Measurements from ENCODE around the gene RRAS.
A peak's percentile ranks its signal among the peaks of the same experiment; 100 is the strongest.

RRAS gene

DNA sequence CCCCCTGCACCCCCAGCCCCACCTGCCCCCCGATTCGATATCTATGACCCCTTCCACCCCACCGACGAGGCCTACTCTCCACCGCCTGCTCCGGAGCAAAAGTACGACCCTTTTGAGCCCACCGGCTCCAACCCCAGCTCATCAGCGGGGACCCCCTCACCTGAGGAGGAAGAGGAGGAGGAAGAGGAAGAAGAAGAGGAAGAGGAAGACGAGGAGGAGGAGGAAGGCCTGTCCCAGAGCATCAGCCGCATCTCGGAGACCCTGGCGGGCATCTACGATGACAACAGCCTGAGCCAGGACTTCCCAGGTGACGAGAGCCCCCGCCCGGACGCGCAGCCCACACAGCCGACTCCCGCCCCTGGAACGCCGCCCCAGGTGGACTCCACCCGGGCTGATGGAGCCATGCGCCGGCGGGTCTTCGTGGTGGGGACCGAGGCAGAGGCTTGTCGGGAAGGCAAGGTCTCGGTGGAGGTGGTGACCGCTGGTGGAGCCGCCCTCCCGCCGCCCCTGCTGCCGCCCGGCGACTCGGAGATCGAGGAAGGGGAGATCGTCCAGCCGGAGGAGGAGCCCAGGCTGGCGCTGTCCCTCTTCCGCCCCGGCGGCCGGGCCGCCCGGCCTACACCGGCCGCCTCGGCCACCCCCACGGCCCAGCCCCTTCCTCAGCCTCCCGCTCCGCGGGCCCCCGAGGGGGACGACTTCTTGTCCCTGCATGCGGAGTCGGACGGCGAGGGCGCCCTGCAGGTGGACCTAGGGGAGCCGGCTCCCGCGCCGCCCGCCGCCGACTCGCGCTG is 11.3 kb upstream of the RRAS start:
- TF ChIP-seq, protein P1, sequence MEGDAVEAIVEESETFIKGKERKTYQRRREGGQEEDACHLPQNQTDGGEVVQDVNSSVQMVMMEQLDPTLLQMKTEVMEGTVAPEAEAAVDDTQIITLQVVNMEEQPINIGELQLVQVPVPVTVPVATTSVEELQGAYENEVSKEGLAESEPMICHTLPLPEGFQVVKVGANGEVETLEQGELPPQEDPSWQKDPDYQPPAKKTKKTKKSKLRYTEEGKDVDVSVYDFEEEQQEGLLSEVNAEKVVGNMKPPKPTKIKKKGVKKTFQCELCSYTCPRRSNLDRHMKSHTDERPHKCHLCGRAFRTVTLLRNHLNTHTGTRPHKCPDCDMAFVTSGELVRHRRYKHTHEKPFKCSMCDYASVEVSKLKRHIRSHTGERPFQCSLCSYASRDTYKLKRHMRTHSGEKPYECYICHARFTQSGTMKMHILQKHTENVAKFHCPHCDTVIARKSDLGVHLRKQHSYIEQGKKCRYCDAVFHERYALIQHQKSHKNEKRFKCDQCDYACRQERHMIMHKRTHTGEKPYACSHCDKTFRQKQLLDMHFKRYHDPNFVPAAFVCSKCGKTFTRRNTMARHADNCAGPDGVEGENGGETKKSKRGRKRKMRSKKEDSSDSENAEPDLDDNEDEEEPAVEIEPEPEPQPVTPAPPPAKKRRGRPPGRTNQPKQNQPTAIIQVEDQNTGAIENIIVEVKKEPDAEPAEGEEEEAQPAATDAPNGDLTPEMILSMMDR (IDR thresholded peaks at IDR 0.05; ENCODE audit: control insufficient read depth, insufficient read depth, low read depth, low read length, missing control alignments): no peak
- no peak for DNase-seq (ENCODE audit: low read depth)
- H3K4me3 ChIP-seq (ENCODE audit: control insufficient read depth, low read depth, low read length): no peak overlapping the region

DNA sequence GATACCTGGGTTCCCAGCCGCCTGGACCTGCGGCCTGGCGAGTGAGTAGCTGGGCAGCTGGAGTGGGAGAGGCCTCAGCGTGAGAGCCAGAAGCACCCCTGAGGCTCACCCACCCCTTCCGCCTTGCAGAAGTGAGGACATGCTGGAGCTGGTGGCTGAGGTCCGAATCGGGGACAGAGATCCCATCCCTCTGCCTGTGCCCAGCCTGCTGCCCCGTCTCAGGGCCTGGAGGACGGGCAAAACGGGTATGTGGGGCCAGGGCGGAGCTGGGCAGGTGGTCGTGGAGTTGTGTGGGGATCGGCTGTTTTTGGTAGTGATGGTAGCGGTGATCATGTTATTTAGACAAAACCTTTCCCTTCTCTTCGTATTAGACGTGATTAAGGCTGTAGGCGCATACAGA is 6.6 kb upstream of the RRAS start:
- no peak overlapping the region for H3K4me3 ChIP-seq (ENCODE audit: control insufficient read depth, low read depth, low read length)
- no peak for DNase-seq (ENCODE audit: low read depth)
- TF ChIP-seq, protein P1 (IDR thresholded peaks at IDR 0.05; ENCODE audit: control insufficient read depth, insufficient read depth, low read depth, low read length, missing control alignments): no peak

DNA sequence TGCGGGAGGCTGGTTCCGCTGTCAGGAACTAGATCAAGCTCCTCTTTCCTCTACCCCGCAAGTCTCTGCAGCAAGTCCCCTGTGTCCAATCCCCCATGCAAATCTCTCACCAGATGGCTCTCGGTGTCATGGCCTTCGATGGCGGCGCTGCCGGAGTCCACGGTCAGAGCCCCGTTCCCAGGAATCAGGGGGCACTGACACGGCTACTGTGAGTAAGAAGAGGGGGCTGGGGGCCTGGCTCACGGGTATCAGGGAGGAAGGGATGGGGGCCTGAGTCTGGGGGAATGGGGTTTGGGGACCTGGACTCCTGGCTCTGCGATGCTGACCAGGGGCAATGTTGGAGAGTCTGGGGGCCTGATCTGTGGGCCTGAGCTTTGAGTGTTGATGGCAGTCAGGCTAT is 6.1 kb upstream of the RRAS start:
- TF ChIP-seq, protein P1 (IDR thresholded peaks at IDR 0.05; ENCODE audit: control insufficient read depth, insufficient read depth, low read depth, low read length, missing control alignments): no peak
- DNase-seq (ENCODE audit: low read depth): no peak
- H3K4me3 ChIP-seq (ENCODE audit: control insufficient read depth, low read depth, low read length): no peak overlapping the region

DNA sequence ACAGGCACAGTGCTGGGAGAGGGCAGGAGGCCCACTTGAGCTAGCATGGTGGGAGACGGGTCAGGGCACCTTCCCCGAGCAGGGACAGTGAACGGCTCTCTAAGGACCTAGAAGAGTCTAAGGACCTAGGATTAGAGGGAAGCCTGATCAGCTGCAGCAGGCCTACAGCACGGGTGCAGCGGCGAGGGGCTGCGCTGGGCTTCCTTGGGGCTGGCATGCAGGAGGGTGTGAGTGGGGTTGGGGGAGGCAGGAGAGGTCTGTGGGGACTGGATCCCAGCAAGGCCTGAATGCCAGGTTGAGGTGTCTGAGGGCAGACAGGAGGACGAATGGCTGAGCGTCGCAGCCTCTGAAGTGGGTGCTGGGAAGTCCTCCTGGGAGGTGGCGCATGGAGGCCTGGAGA is 5.6 kb upstream of the RRAS start:
- DNase-seq (ENCODE audit: low read depth): no peak
- no peak overlapping the region for H3K4me3 ChIP-seq (ENCODE audit: control insufficient read depth, low read depth, low read length)
- TF ChIP-seq, protein P1 (IDR thresholded peaks at IDR 0.05; ENCODE audit: control insufficient read depth, insufficient read depth, low read depth, low read length, missing control alignments): no peak

DNA sequence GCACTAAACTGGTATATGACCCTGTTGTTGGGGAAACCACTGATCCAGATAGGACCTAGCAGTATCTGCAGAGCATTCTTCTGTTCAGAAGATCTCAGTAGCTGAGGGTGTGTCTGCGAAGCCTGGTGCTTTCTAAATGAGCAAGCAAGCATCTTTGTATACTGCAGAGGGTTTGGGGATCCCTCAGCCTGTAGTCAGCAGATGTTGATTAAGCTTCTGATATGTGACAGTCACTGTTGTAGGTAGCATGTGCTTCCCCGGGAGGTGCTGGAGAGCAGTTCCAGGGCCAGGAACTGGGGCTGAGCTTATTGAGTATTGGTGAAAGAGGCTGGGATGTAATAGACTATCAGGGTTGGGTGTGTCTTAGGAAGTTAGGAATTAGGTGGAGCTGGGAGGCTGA is 3.5 kb upstream of the RRAS start:
- TF ChIP-seq, protein P1 (IDR thresholded peaks at IDR 0.05; ENCODE audit: control insufficient read depth, insufficient read depth, low read depth, low read length, missing control alignments): no peak
- H3K4me3 ChIP-seq (ENCODE audit: control insufficient read depth, low read depth, low read length): no peak overlapping the region
- no peak for DNase-seq (ENCODE audit: low read depth)

DNA sequence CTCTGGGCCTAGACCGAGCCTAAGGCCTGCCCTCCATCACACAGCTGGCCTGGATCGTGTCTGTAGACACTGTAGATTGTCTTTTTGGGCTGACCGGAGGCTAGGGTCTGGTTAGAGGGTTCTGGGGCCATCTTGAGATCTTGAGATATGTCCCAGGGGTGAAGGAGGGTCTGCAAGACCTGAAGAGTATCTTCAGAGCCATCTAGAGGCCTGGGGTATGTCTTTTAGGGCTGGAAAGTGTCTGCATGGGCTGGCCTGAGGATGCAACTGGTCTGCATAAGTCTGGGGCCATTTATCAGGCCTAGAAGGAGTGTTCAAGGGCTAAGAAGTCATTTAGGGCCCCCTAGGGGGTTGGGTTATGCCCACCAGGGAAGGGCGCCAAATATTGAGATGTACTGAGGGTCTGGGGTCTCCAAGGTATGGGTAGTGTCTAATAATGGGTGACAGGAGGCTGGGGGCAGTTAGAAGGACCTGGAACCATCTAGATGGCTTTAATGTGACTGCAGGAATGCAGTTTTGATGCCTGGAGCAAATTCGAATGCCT is 2.6 kb upstream of the RRAS start:
- DNase-seq (ENCODE audit: low read depth): no peak
- H3K4me3 ChIP-seq (ENCODE audit: control insufficient read depth, low read depth, low read length): peak overlapping the region; percentile 88

More for the DNA sequence above, 2.6 kb upstream of the RRAS start:
- TF ChIP-seq, protein P1 (IDR thresholded peaks at IDR 0.05; ENCODE audit: control insufficient read depth, insufficient read depth, low read depth, low read length, missing control alignments): no peak
